A673 (cell line): Measurements from ENCODE around the gene RTEL1. TPM values are rescaled to one million over a fixed set of nuclear protein-coding genes. Genes with fewer than 3 reads are reported as not detected.

ENCODE experiments used
- BruUV-seq: library from RNA; stranded (reverse); fragments of 400-500 nt; replicated peaks from 2 replicates; lab custom pipeline; 2021; lab: Mats Ljungman, UMichigan
- CTCF ChIA-PET: fragments of 300-600 bp; sonication (Branson Sonifier 250); formaldehyde crosslinking; loops from one replicate; lab custom pipeline; 2022; ENCODE audit warnings: antibody characterized with exemption; lab: Charles Lee
- POLR2A ChIA-PET: fragments of 300-600 bp; sonication (Branson Sonifier 250); formaldehyde crosslinking; loops from one replicate; lab custom pipeline; 2022; ENCODE audit warnings: antibody characterized with exemption; ENCODE audit not compliant: low non-redundant PET; lab: Charles Lee
- DNase-seq: peaks from one replicate; pipeline ENCODE4 v3.0.0-alpha.2; 2015; ENCODE audit warnings: low spot score
- H3K27ac ChIP-seq: fragments of 200-600 bp; sonication (generic); 2 replicates; pipeline ENCODE4 v1.5.1; 2016; ENCODE audit warnings: mixed run types, low read depth, mild to moderate bottlenecking, mixed read lengths, antibody characterized with exemption, low read length; ENCODE audit not compliant: poor library complexity, severe bottlenecking
- H3K27me3 ChIP-seq: fragments of 200-600 bp; sonication (generic); replicated peaks from 2 replicates; pipeline ENCODE4 v1.6.1; 2017; ENCODE audit warnings: mixed run types, low read depth, mild to moderate bottlenecking, mixed read lengths, antibody characterized with exemption, low read length; ENCODE audit not compliant: insufficient read depth, poor library complexity
- H3K36me3 ChIP-seq: fragments of 200-600 bp; sonication (generic); 2 replicates; pipeline ENCODE4 v1.6.1; 2016; ENCODE audit warnings: mixed run types, mild to moderate bottlenecking, mixed read lengths, antibody characterized with exemption, low read length; ENCODE audit not compliant: insufficient read depth, poor library complexity, severe bottlenecking
- H3K4me1 ChIP-seq: fragments of 200-600 bp; sonication (generic); 2 replicates; pipeline ENCODE4 v1.6.1; 2017; ENCODE audit warnings: mixed run types, mild to moderate bottlenecking, mixed read lengths, antibody characterized with exemption, low read length; ENCODE audit not compliant: insufficient read depth, poor library complexity, severe bottlenecking
- H3K4me3 ChIP-seq: fragments of 200-600 bp; sonication (generic); 2 replicates; pipeline ENCODE4 v1.5.1; 2016; ENCODE audit warnings: low read depth, mixed run types, mild to moderate bottlenecking, mixed read lengths, low read length; ENCODE audit not compliant: poor library complexity, severe bottlenecking
- H3K9me3 ChIP-seq: fragments of 200-600 bp; sonication (generic); 2 replicates; pipeline ENCODE4 v1.6.1; 2016; ENCODE audit warnings: mixed run types, low read depth, mild to moderate bottlenecking, mixed read lengths, antibody characterized with exemption, low read length; ENCODE audit not compliant: poor library complexity, severe bottlenecking
- EZH2 ChIP-seq: fragments of 200-600 bp; sonication (generic); IDR thresholded peaks from 2 replicates; pipeline ENCODE4 v1.6.1; 2017; ENCODE audit warnings: borderline replicate concordance, low read depth, mild to moderate bottlenecking, mixed read lengths, antibody characterized with exemption, low read length; ENCODE audit not compliant: poor library complexity, severe bottlenecking
- intact Hi-C: fragments of 100-400 bp; cut with micrococcal nuclease; formaldehyde crosslinking; loops from one replicate; pipeline ENCODE4 v1.10.0; 2022; ENCODE audit not compliant: unreplicated experiment
- total RNA-seq: library from RNA; stranded (reverse); gene quantifications from 2 replicates; pipeline ENCODE4 v1.2.3, GENCODE V29; 2021
- TF ChIP-seq, protein P1 (sequence below): fragments of 300-800, 200-600 bp; sonication (generic); conservative IDR thresholded peaks from 2 replicates; pipeline ENCODE4 v1.5.1; 2017; ENCODE audit warnings: low read depth, mild to moderate bottlenecking, antibody characterized with exemption, low read length, moderate library complexity, mixed read lengths

The RTEL1 gene
- total RNA-seq, 1 experiment from 2014 or later: 45.6 TPM

DNA sequence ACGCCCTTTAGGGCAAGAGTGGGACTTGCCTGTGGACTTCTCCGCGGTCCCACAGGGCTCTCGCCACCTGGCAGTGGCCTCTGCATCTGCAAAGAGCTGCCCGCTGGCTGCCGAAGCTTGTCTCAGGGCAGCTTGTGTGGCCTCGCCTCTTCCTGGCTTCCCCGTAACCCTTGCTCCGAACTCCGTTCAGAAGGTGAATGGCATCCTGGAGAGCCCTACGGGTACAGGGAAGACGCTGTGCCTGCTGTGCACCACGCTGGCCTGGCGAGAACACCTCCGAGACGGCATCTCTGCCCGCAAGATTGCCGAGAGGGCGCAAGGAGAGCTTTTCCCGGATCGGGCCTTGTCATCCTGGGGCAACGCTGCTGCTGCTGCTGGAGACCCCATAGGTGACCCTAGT is 3.0 kb downstream of the RTEL1 start:
- ChIA-PET CTCF (no interaction called here), POLR2A (no interaction called here)
- no peak overlapping the region for H3K27ac ChIP-seq
- H3K27me3 ChIP-seq: no peaks in the 10 kb centered on the region
- no peaks in the 10 kb centered on the region for H3K9me3 ChIP-seq
- intact Hi-C loops: no loop called here
- no peak for DNase-seq
- peaks cover 15% of the 10 kb centered on the region for H3K4me1 ChIP-seq
- TF ChIP-seq, protein P1, sequence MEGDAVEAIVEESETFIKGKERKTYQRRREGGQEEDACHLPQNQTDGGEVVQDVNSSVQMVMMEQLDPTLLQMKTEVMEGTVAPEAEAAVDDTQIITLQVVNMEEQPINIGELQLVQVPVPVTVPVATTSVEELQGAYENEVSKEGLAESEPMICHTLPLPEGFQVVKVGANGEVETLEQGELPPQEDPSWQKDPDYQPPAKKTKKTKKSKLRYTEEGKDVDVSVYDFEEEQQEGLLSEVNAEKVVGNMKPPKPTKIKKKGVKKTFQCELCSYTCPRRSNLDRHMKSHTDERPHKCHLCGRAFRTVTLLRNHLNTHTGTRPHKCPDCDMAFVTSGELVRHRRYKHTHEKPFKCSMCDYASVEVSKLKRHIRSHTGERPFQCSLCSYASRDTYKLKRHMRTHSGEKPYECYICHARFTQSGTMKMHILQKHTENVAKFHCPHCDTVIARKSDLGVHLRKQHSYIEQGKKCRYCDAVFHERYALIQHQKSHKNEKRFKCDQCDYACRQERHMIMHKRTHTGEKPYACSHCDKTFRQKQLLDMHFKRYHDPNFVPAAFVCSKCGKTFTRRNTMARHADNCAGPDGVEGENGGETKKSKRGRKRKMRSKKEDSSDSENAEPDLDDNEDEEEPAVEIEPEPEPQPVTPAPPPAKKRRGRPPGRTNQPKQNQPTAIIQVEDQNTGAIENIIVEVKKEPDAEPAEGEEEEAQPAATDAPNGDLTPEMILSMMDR: no peak
- TF ChIP-seq EZH2: no peak
- peaks cover 11% of the 10 kb centered on the region for H3K36me3 ChIP-seq
- BruUV-seq: no TSS peak
- H3K4me3 ChIP-seq: no peak overlapping the region

DNA sequence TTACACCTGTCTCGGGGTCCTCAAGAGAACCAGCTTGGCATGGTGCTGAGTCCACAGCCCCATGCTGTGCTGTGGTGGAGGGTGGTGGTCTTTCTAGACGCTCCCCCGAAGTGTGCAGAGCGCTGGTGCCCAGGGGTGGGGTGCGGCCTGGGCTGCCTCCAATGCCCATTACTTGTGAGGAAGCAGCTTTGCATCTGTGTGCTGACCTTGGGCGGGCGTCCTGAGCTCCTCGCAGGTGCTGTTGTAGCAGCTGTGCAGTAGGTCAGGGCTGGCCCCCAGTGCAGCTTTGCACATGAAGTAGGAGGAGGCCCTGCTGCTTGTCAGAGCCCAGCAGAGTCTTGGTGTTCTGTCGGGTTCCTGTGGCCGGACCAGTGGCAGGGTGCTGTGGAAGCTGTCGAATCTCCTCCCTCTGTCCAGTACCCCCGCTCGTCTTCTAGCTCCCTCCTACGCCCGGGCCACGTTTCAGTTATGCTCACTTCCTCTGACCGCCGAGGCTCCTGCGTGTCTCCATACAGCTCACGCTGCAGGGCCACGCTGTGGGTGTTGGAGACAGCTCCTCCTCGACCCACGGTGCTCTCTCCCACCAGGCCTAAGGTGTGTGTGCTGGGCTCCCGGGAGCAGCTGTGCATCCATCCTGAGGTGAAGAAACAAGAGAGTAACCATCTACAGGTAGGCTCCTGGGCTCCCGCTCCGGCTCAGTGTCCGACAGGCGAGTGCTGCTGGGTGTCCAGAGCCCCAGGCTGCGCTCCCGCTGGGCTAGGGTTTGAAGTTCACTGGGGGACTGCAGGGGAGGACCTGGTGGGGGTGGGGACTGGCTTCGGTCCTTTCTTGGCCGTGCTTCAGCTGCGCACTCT is 4.1 kb downstream of the RTEL1 start:
- ChIA-PET CTCF (no interaction called here), POLR2A (no interaction called here)
- no peak for TF ChIP-seq EZH2
- TF ChIP-seq, protein P1: no peak
- no peaks in the 10 kb centered on the region for H3K9me3 ChIP-seq
- no peak overlapping the region for H3K27ac ChIP-seq
- no TSS peak for BruUV-seq
- DNase-seq: no peak
- intact Hi-C loops: no loop called here
- H3K36me3 ChIP-seq: peaks cover 17% of the 10 kb centered on the region
- no peak overlapping the region for H3K4me3 ChIP-seq
- H3K27me3 ChIP-seq: no peaks in the 10 kb centered on the region
- H3K4me1 ChIP-seq: peaks cover 10% of the 10 kb centered on the region

DNA sequence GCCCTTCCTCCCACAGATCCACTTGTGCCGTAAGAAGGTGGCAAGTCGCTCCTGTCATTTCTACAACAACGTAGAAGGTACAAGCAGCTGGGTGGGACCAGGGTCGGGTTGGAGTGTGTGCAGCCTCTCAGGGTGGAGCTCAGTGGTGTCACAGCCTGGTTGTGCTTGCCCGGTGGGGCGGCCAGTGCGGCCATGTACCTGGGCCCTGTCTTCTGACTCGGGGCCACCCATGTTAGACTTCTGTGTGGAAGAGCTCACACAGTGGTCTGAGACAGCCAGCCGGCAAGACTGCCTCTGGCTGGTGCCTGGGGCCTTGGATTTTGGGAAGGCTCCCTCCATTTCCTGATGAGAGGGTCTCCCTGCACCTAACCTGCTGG is 4.7 kb downstream of the RTEL1 start:
- BruUV-seq: no TSS peak
- H3K27me3 ChIP-seq: no peaks in the 10 kb centered on the region
- ChIA-PET POLR2A (interaction anchor here (0.6 kb wide), 1 partner anchor 37 kb away, joined by 3 read pairs; no protein-coding TSS in a partner anchor), CTCF (no interaction called here)
- no peaks in the 10 kb centered on the region for H3K9me3 ChIP-seq
- H3K36me3 ChIP-seq: peaks cover 21% of the 10 kb centered on the region
- TF ChIP-seq, protein P1: no peak
- no peak for TF ChIP-seq EZH2
- intact Hi-C loops: no loop called here
- no peak overlapping the region for H3K4me3 ChIP-seq
- peaks cover 6% of the 10 kb centered on the region for H3K4me1 ChIP-seq
- H3K27ac ChIP-seq: no peak overlapping the region
- DNase-seq: no peak
